Uterus (tissue), 2 donors: Measurements from ENCODE around the gene RIF1.

Experiments used
- CTCF ChIP-seq, 4 experiments: fragments of 200-600 bp in 2 of 4; fragments of 450-650 bp in 2 of 4; sonication (generic) in 2 of 4; IDR thresholded peaks; one replicate each; pipeline ENCODE4 v1.5.1; 2016 to 2019; ENCODE audit warnings: antibody characterized with exemption in 4 of 4, mild to moderate bottlenecking in 2 of 4, moderate library complexity in 1 of 4
- POLR2A ChIP-seq, 2 donors: fragments of 450-650 bp; IDR thresholded peaks; one replicate each; pipeline ENCODE4 v1.6.1; 2016; ENCODE audit warnings: antibody characterized with exemption in 2 of 2, mild to moderate bottlenecking in 1 of 2, moderate library complexity in 1 of 2

- peak in 3 of 4 experiments; percentile 37 to 62 (median 59) for TF ChIP-seq CTCF (IDR thresholded peaks at IDR 0.05)
- TF ChIP-seq POLR2A (IDR thresholded peaks at IDR 0.05), result no peak
These were observed 27.9 kb downstream of the RIF1 start for GRCh38 chr2:151437630-151438029.
